K562 (cell line): ENCODE data around the gene ZMYND12. TPM values are rescaled to one million over a fixed set of nuclear protein-coding genes. Genes with fewer than 3 reads are reported as not detected.

Experiments
- ATAC-seq: fragments of 200-7000 bp; cut with Tn5 transposase; 3 replicates; pipeline ENCODE4 v1.9.1; 2020; ENCODE audit warnings: moderate library complexity
- BruUV-seq: library from RNA; stranded (reverse); fragments of 400-500 nt; replicated peaks from 2 replicates; lab custom pipeline; 2021; lab: Mats Ljungman, UMichigan
- CTCF ChIA-PET: fragments of 300-600 bp; formaldehyde crosslinking; extraction: SDS; loops from one replicate; lab custom pipeline; 2021; ENCODE audit warnings: low intra/inter-chr PET ratio; lab: Yijun Ruan, JAX
- POLR2A ChIA-PET: fragments of 300-600, 350-650 bp; sonication (Branson Sonifier 250); formaldehyde crosslinking; extraction: SDS; loops from one replicate; lab custom pipeline; 2021; ENCODE audit warnings: antibody characterized with exemption, inconsistent platforms; lab: Yijun Ruan, JAX
- DNase-seq, 4 experiments: peaks; one replicate each; pipeline versions ENCODE4 v3.0.0 to v3.0.0-alpha.2; 2011 to 2018; ENCODE audit warnings: low spot score in 3 of 4, mixed read lengths in 3 of 4; ENCODE audit errors: extremely low read depth in 1 of 4
- FAIRE-seq: peaks from 2 replicates; lab custom pipeline; 2011; peaks lifted over from hg19 to GRCh38; lab: Jason Lieb, UNC
- H2AFZ ChIP-seq: 2 replicates; pipeline ENCODE4 v1.6.0; 2011; ENCODE audit warnings: low read depth, low read length, control low read depth, inconsistent platforms
- H3K27ac ChIP-seq: fragments of 200-600 bp; 3 replicates; pipeline ENCODE4 v1.8.0; 2011; ENCODE audit warnings: low read depth, mild to moderate bottlenecking, control low read depth, inconsistent platforms, low read length, moderate library complexity, mixed read lengths; ENCODE audit errors: extremely low read depth
- H3K27me3 ChIP-seq, 2 experiments: fragments of 300-600 bp in 1 of 2; 2 replicates in 1 of 2; 3 replicates in 1 of 2; pipeline versions ENCODE4 v1.6.0 to v1.8.0; 2011; ENCODE audit warnings: inconsistent platforms in 2 of 2, low read length in 2 of 2, mild to moderate bottlenecking in 1 of 2, mixed read lengths in 1 of 2, moderate library complexity in 1 of 2; ENCODE audit not compliant: control insufficient read depth in 2 of 2, insufficient read depth in 2 of 2
- H3K36me3 ChIP-seq: fragments of 300-600 bp; 3 replicates; pipeline ENCODE4 v1.8.0; 2011; ENCODE audit warnings: mild to moderate bottlenecking, low read length, inconsistent platforms; ENCODE audit not compliant: control insufficient read depth, insufficient read depth
- H3K4me1 ChIP-seq, 2 experiments: fragments of 200-600 bp in 1 of 2; replicated peaks in 1 of 2; 2 replicates in 1 of 2; 3 replicates in 1 of 2; pipeline versions ENCODE4 v1.5.1 to v1.8.0; 2011; ENCODE audit warnings: inconsistent platforms in 2 of 2, low read length in 2 of 2, mild to moderate bottlenecking in 1 of 2, mixed read lengths in 1 of 2, moderate library complexity in 1 of 2; ENCODE audit not compliant: control insufficient read depth in 2 of 2, insufficient read depth in 2 of 2
- H3K4me2 ChIP-seq: 2 replicates; pipeline ENCODE4 v1.6.1; 2011; ENCODE audit warnings: low read length, control low read depth, inconsistent platforms, mixed read lengths; ENCODE audit not compliant: insufficient read depth
- H3K4me3 ChIP-seq: fragments of 200-600 bp; sonication (generic), shearing (Covaris generic); 2 replicates; pipeline ENCODE4 v1.5.1; 2016; ENCODE audit warnings: control low read depth, inconsistent platforms
- H3K79me2 ChIP-seq: fragments of 200-600 bp; 3 replicates; pipeline ENCODE4 v1.8.0; 2011; ENCODE audit warnings: low read length, inconsistent platforms; ENCODE audit not compliant: control insufficient read depth, insufficient read depth
- H3K9ac ChIP-seq, 2 experiments: 2 replicates each; pipeline versions ENCODE4 v1.6.0 to v1.6.1; 2011; ENCODE audit warnings: low read depth in 2 of 2, low read length in 2 of 2, control low read depth in 1 of 2, inconsistent platforms in 1 of 2, mild to moderate bottlenecking in 1 of 2, mixed read lengths in 1 of 2; ENCODE audit not compliant: insufficient read depth in 1 of 2
- H3K9me1 ChIP-seq: one replicate; pipeline ENCODE4 v1.6.0; 2011; ENCODE audit warnings: inconsistent platforms, mild to moderate bottlenecking, low read length, moderate library complexity; ENCODE audit not compliant: control insufficient read depth, insufficient read depth
- H3K9me3 ChIP-seq: replicated peaks from 2 replicates; pipeline ENCODE4 v1.5.1; 2011; ENCODE audit warnings: low read depth, low read length, inconsistent platforms; ENCODE audit not compliant: control insufficient read depth, insufficient read depth
- H4K20me1 ChIP-seq: replicated peaks from 2 replicates; pipeline ENCODE4 v1.6.1; 2011; ENCODE audit warnings: low read length, inconsistent platforms, mixed read lengths; ENCODE audit not compliant: control insufficient read depth, insufficient read depth
- JUNB ChIP-seq: fragments of 450-650 bp; formaldehyde crosslinking; conservative IDR thresholded peaks from 2 replicates; pipeline ENCODE4 v1.4.0; 2020; ENCODE audit warnings: mild to moderate bottlenecking
- JUND ChIP-seq, 2 experiments: IDR thresholded peaks; 2 replicates in 1 of 2; 3 replicates in 1 of 2; pipeline ENCODE4 v1.6.1; 2011; ENCODE audit warnings: borderline replicate concordance in 2 of 2, low read depth in 2 of 2, low read length in 2 of 2, improper control_type of control experiment in 1 of 2, missing biosample characterization in 1 of 2, missing genetic modification characterization in 1 of 2, missing genetic modification reagents in 1 of 2
- NBN ChIP-seq: fragments of 450-650 bp; IDR thresholded peaks from 2 replicates; pipeline ENCODE4 v1.6.1; 2016; ENCODE audit warnings: low read depth, mild to moderate bottlenecking
- PYGO2 ChIP-seq: fragments of 450-650 bp; IDR thresholded peaks from 2 replicates; pipeline ENCODE4 v1.6.1; 2016; ENCODE audit warnings: mild to moderate bottlenecking, missing genetic modification characterization, moderate library complexity, missing compliant biosample characterization
- WGBS: fragments of 100-300 bp; shearing (Covaris generic); methylation state at CpG from one replicate; pipeline ENCODE4 v1.1.6; 2016; ENCODE audit warnings: low coverage, mixed read lengths; ENCODE audit not compliant: insufficient coverage; ENCODE audit errors: missing lambda C conversion rate; 5-methylcytosine and 5-hydroxymethylcytosine counted together
- in situ Hi-C: fragments of 300-500 bp; cut with MboI; formaldehyde crosslinking; loops from 4 replicates; pipeline ENCODE4 v1.15.0; 2018; ENCODE audit warnings: inconsistent platforms, mixed read lengths
- intact Hi-C: fragments of 100-400 bp; cut with micrococcal nuclease; formaldehyde crosslinking; loops from 2 replicates; pipeline ENCODE4 v1.14.2; 2022
- polyA plus RNA-seq, 8 experiments: library from polyadenylated mRNA; depleted of rRNA in 4 of 8; stranded (reverse) in 5 of 8; unstranded in 3 of 8; fragments of >200 nt; fragmentation: Nextera tagmentation in 2 of 8; fragmentation: Illumina TruSeq in 1 of 8; extraction: Ambion mirVana in 2 of 8; extraction: Trizol in 1 of 8; gene quantifications; 2 replicates each; pipeline versions ENCODE4 v1.2.1 to v1.2.3, GENCODE V29; 2011 to 2014; ENCODE audit warnings: inconsistent platforms in 1 of 8, missing spikeins in 1 of 8
- total RNA-seq, 7 experiments: library from RNA; depleted of rRNA in 6 of 7; stranded (reverse); fragments of >200 nt in 6 of 7; fragmentation: Illumina TruSeq in 2 of 7; extraction: Trizol in 2 of 7; gene quantifications; 2 replicates each; pipeline versions ENCODE4 v1.2.1 to v1.2.3, GENCODE V29; 2011 to 2021; ENCODE audit warnings: low replicate concordance in 1 of 7
- TF ChIP-seq, protein P1 (sequence below): fragments of 250-450 bp; sonication (Bioruptor Pico); IDR thresholded peaks from 2 replicates; pipeline ENCODE4 v1.5.0; 2020; ENCODE audit warnings: mild to moderate bottlenecking, borderline replicate concordance

Gene ZMYND12
- total and polyA plus RNA-seq, 9 of the 15 experiments (the other 6 are each of a cell fraction or from before 2014, with no cell fraction given), result not detected

DNA sequence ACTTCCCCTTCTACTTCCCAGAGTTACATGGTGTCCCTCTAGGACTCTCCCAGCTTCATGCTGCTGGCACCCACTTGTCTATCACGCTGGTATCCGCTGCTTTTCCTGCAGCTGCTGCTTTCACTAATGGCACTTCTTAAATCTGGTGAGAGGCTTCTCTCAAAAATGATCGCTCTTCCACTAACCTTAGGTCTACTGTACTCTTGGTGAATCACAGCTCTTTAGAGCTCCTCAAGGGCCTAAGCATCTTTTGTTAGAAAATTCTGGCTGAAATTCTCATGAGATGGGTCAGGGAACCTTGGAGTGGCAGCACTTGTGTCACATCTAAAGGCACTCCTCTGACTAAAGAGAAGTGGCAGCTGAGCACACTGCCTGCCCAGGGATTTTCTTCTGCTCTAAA, 32.1 kb downstream of the ZMYND12 start:
- TF ChIP-seq JUND (IDR thresholded peaks at IDR 0.05; ENCODE audit: borderline replicate concordance, low read depth, low read length) (no peak), JUND (tag; IDR thresholded peaks at IDR 0.05; ENCODE audit: borderline replicate concordance, low read depth, low read length) (no peak), NBN (no peak), PYGO2 (no peak), JUNB (no peak)
- TF ChIP-seq, protein P1, sequence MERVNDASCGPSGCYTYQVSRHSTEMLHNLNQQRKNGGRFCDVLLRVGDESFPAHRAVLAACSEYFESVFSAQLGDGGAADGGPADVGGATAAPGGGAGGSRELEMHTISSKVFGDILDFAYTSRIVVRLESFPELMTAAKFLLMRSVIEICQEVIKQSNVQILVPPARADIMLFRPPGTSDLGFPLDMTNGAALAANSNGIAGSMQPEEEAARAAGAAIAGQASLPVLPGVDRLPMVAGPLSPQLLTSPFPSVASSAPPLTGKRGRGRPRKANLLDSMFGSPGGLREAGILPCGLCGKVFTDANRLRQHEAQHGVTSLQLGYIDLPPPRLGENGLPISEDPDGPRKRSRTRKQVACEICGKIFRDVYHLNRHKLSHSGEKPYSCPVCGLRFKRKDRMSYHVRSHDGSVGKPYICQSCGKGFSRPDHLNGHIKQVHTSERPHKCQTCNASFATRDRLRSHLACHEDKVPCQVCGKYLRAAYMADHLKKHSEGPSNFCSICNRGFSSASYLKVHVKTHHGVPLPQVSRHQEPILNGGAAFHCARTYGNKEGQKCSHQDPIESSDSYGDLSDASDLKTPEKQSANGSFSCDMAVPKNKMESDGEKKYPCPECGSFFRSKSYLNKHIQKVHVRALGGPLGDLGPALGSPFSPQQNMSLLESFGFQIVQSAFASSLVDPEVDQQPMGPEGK (CRISPR knock-in tag), result no peak
- ChIA-PET CTCF (no interaction called here), POLR2A (no interaction called here)
- Histone ChIP-seq H3K79me2 (no peaks in the 10 kb centered on the region), H3K9ac (no peak overlapping the region), H4K20me1 (no peaks in the 10 kb centered on the region), H3K36me3 (no peaks in the 10 kb centered on the region), H2AFZ (no peak overlapping the region), H3K27me3 (peaks cover 37 to 38% of the 10 kb centered on the region in 2 experiments), H3K4me1 (no peaks in the 10 kb centered on the region; a peak in 1 of 5 replicates), H3K9me1 (no peaks in the 10 kb centered on the region), H3K9me3 (no peaks in the 10 kb centered on the region), H3K4me3 (no peak overlapping the region), H3K4me2 (no peak overlapping the region), H3K27ac (no peak overlapping the region)
- no peak for FAIRE-seq
- intact Hi-C loops (no loop called here), in situ Hi-C loops (no loop called here)
- no peak for DNase-seq
- 2% methylated on average over 3 of the region's 3 CpGs for WGBS
- ATAC-seq, result no peak
- no TSS peak for BruUV-seq
